ENCODE data around the gene FIZ1.

- TF ChIP-seq, protein P1, sequence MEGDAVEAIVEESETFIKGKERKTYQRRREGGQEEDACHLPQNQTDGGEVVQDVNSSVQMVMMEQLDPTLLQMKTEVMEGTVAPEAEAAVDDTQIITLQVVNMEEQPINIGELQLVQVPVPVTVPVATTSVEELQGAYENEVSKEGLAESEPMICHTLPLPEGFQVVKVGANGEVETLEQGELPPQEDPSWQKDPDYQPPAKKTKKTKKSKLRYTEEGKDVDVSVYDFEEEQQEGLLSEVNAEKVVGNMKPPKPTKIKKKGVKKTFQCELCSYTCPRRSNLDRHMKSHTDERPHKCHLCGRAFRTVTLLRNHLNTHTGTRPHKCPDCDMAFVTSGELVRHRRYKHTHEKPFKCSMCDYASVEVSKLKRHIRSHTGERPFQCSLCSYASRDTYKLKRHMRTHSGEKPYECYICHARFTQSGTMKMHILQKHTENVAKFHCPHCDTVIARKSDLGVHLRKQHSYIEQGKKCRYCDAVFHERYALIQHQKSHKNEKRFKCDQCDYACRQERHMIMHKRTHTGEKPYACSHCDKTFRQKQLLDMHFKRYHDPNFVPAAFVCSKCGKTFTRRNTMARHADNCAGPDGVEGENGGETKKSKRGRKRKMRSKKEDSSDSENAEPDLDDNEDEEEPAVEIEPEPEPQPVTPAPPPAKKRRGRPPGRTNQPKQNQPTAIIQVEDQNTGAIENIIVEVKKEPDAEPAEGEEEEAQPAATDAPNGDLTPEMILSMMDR (conservative IDR thresholded peaks at IDR 0.05; ENCODE audit: low read length) = no peak
- no peak for TF ChIP-seq EZH2phosphoT487 (IDR thresholded peaks at IDR 0.05; ENCODE audit: borderline replicate concordance, low read depth, low read length)
These were observed 21.9 kb upstream of the FIZ1 start for GRCh38 chr19:55621205-55621672.
